Progenitor cell of endocrine pancreas (in vitro differentiated cells): Measurements from ENCODE around the gene SLC17A9. TPM values are rescaled to one million over a fixed set of nuclear protein-coding genes. Genes with fewer than 3 reads are reported as not detected.

ENCODE experiments used
- DNase-seq: peaks from one replicate; pipeline ENCODE4 v3.0.0; 2021; ENCODE audit warnings: low spot score; ENCODE audit not compliant: unreplicated experiment
- H3K27ac Mint-ChIP-seq: 2 replicates; pipeline ENCODE4 v1.8.0; 2021; ENCODE audit warnings: mild to moderate bottlenecking, moderate library complexity, mixed read lengths
- H3K27me3 Mint-ChIP-seq: 2 replicates; pipeline ENCODE4 v1.8.0; 2021; ENCODE audit warnings: mixed read lengths
- H3K36me3 Mint-ChIP-seq: 2 replicates; pipeline ENCODE4 v1.8.0; 2022; ENCODE audit warnings: mixed read lengths; ENCODE audit not compliant: insufficient read depth
- H3K4me1 Mint-ChIP-seq: 2 replicates; pipeline ENCODE4 v1.8.0; 2021; ENCODE audit warnings: low read depth, mixed read lengths
- H3K4me3 Mint-ChIP-seq: 2 replicates; pipeline ENCODE4 v1.8.0; 2021; ENCODE audit warnings: low read depth, mild to moderate bottlenecking, moderate library complexity, mixed read lengths
- H3K9me3 Mint-ChIP-seq: 2 replicates; pipeline ENCODE4 v1.8.0; 2021; ENCODE audit warnings: low read depth, mixed read lengths
- total RNA-seq: library from RNA; stranded (reverse); gene quantifications from 2 replicates; pipeline ENCODE4 v1.2.1, GENCODE V29; 2021
- TF ChIP-seq, protein P1 (sequence below): fragments of 200-600 bp; sonication (generic); IDR thresholded peaks from one replicate; pipeline ENCODE4 v1.5.0; 2021; ENCODE audit warnings: antibody characterized with exemption, mild to moderate bottlenecking; ENCODE audit not compliant: unreplicated experiment

Gene SLC17A9
- total RNA-seq, 1 donor from 2014 or later, result 8.0 TPM

DNA sequence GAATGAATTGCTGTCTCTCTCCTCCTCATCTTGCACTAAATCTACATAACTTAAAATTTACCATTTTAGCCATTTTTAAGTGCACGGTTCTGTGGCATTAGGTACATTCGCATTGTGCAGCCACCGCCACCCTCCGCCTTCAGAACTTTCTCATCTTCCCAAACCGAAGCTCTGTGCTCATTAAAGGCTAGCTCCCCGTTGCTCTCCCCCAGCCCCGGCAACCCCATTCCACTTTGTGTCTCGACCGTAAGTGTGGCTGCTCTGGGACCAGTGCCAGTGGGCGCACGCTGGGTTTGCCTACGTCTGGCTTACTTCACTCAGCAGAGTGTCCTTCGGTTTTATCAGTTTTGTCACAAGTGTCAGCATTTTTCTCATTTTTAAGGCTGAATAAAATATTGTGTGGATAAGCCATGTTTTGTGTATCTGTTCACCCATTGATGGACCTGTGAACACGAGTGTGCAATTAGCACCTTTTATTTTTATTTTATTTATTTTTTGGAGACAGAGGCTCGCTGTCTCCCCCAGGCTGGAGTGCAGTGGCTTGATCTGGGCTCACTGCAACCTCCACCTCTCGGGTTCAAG is 16.8 kb downstream of the SLC17A9 start:
- no peaks in the 10 kb centered on the region for H3K36me3 Mint-ChIP-seq
- DNase-seq, result no peak
- TF ChIP-seq, protein P1, sequence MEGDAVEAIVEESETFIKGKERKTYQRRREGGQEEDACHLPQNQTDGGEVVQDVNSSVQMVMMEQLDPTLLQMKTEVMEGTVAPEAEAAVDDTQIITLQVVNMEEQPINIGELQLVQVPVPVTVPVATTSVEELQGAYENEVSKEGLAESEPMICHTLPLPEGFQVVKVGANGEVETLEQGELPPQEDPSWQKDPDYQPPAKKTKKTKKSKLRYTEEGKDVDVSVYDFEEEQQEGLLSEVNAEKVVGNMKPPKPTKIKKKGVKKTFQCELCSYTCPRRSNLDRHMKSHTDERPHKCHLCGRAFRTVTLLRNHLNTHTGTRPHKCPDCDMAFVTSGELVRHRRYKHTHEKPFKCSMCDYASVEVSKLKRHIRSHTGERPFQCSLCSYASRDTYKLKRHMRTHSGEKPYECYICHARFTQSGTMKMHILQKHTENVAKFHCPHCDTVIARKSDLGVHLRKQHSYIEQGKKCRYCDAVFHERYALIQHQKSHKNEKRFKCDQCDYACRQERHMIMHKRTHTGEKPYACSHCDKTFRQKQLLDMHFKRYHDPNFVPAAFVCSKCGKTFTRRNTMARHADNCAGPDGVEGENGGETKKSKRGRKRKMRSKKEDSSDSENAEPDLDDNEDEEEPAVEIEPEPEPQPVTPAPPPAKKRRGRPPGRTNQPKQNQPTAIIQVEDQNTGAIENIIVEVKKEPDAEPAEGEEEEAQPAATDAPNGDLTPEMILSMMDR, result no peak
- H3K27me3 Mint-ChIP-seq, result peaks cover 35% of the 10 kb centered on the region
- no peak overlapping the region for H3K4me3 Mint-ChIP-seq
- no peaks in the 10 kb centered on the region for H3K9me3 Mint-ChIP-seq
- H3K27ac Mint-ChIP-seq, result no peak overlapping the region
- H3K4me1 Mint-ChIP-seq, result peaks cover 1% of the 10 kb centered on the region

DNA sequence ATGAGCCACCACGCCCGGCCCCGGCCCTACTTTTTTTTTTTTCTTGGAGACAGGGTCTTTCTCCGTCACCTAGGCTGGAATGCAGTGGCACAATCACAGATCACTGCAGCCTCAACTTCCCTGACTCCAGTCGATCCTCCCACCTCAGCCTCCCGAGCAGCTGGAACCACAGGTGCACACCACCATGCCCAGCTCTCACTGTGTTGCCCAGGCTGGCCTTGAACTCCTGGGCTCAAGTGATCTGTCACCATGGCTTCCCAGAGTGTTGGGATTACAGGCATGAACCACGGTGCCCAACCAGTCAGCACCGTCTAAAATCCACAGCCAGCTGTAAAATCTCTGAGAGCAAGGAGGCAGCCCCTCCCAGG is 17.4 kb downstream of the SLC17A9 start:
- no peaks in the 10 kb centered on the region for H3K36me3 Mint-ChIP-seq
- H3K4me1 Mint-ChIP-seq, result peaks cover 1% of the 10 kb centered on the region
- peaks cover 41% of the 10 kb centered on the region for H3K27me3 Mint-ChIP-seq
- no peak overlapping the region for H3K4me3 Mint-ChIP-seq
- TF ChIP-seq, protein P1, result no peak
- no peak for DNase-seq
- no peaks in the 10 kb centered on the region for H3K9me3 Mint-ChIP-seq
- H3K27ac Mint-ChIP-seq, result no peak overlapping the region

GRCh38 chr20:62970307-62971210 is 18.1 kb downstream of the SLC17A9 start:
- H3K27ac Mint-ChIP-seq, result no peak overlapping the region
- H3K9me3 Mint-ChIP-seq, result no peaks in the 10 kb centered on the region
- TF ChIP-seq, protein P1, result no peak
- H3K36me3 Mint-ChIP-seq, result no peaks in the 10 kb centered on the region
- H3K4me1 Mint-ChIP-seq, result peaks cover 1% of the 10 kb centered on the region
- DNase-seq, result no peak
- H3K27me3 Mint-ChIP-seq, result peaks cover 45% of the 10 kb centered on the region
- no peak overlapping the region for H3K4me3 Mint-ChIP-seq

GRCh38 chr20:62971211-62971949 is 18.9 kb downstream of the SLC17A9 start:
- no peaks in the 10 kb centered on the region for H3K9me3 Mint-ChIP-seq
- peaks cover 1% of the 10 kb centered on the region for H3K4me1 Mint-ChIP-seq
- TF ChIP-seq, protein P1, result no peak
- H3K4me3 Mint-ChIP-seq, result no peak overlapping the region
- peaks cover 52% of the 10 kb centered on the region for H3K27me3 Mint-ChIP-seq
- H3K36me3 Mint-ChIP-seq, result no peaks in the 10 kb centered on the region
- H3K27ac Mint-ChIP-seq, result peak overlapping the region; percentile 25
- DNase-seq, result no peak
